ENCODE data around the gene TAS2R13. TPM values are rescaled to one million over a fixed set of nuclear protein-coding genes. Genes with fewer than 3 reads are reported as not detected.

Gene TAS2R13
- total and polyA plus RNA-seq, 2 of the 4 experiments (the other 2 are of a cell fraction), result 0.03 to 0.90 TPM

DNA sequence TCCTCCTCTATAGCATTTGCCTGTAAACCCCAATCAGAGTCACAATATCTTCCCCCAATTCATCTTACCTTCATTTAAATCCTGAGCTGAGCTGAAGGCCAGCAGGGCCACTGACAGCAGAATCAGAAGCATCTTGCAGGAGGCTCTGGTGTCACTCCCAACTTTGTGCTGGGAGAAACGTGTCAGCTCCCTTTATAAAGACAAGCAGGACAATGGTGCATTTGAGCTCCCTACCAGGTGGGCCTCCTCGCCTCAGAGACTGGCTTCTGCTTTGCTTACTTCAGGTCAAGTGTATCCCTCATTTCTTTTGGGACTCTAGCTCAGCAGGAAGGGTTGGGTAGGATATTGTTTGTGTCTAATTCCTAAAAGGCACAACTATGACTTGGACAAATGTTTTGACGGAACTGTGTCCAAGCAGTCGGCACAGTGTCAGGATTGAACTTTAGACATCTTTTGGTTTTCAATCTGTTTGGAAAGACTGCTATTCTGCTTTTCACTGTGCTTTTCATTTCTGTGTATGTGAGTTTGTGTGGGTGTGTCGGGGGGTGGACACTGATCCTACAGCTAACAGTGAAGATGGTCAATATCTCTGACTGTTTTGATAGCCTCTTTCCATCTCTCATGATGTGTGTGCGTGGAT is 25.2 kb downstream of the TAS2R13 start, which contains the start of gene PRH1:
Gene PRH1 (minus strand): TSS at position 170 of the 640 bp plus-strand sequence. CDS start 38 bp downstream, at position 132.
- DNase-seq, result no peak
- TF ChIP-seq, protein P1, sequence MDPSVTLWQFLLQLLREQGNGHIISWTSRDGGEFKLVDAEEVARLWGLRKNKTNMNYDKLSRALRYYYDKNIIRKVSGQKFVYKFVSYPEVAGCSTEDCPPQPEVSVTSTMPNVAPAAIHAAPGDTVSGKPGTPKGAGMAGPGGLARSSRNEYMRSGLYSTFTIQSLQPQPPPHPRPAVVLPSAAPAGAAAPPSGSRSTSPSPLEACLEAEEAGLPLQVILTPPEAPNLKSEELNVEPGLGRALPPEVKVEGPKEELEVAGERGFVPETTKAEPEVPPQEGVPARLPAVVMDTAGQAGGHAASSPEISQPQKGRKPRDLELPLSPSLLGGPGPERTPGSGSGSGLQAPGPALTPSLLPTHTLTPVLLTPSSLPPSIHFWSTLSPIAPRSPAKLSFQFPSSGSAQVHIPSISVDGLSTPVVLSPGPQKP (IDR thresholded peaks at IDR 0.05; ENCODE audit: borderline replicate concordance, low read depth, low read length), result no peak
- ChIA-PET POLR2A (ENCODE audit: unreplicated experiment) (no interaction called here), CTCF (no interaction called here)
- H2BK5ac ChIP-seq (ENCODE audit: low read depth, low read length, poor library complexity, severe bottlenecking), result no peak within 1 kb of the TSS
- H3K27me3 ChIP-seq (ENCODE audit: control insufficient read depth, insufficient read depth, low read length), result no peaks in the 10 kb centered on the region
- 100% methylated on average over 2 of the region's 6 CpGs; no CpG with 5 or more reads in 1 of the 2 experiments for WGBS, 2 experiments (ENCODE audit: extremely low coverage in 2 of 2, insufficient read length in 1 of 2)
- peaks cover 3% of the 10 kb centered on the region; the same call in 1 of the 2 replicates for H3K9me1 ChIP-seq (ENCODE audit: insufficient read depth, low read length)
- H4K8ac ChIP-seq (ENCODE audit: low read depth in 2 of 2, low read length in 2 of 2), result no peak within 1 kb of the TSS
- no peak within 1 kb of the TSS for H3K18ac ChIP-seq (ENCODE audit: low read depth, low read length)
- no peaks in the 10 kb centered on the region for H3K79me1 ChIP-seq (ENCODE audit: low read depth in 1 of 2, low read length in 2 of 2)
- no peak within 1 kb of the TSS for H3K4ac ChIP-seq (ENCODE audit: low read depth, low read length)
- dilution Hi-C loops (cut with HindIII; ENCODE audit: low sequenced_read_pairs, unreplicated experiment) (no loop called here), intact Hi-C loops (cut with micrococcal nuclease) (no loop called here), in situ Hi-C loops (cut with MboI; ENCODE audit: low sequenced_read_pairs) (no loop called here)
- H2AK9ac ChIP-seq (replicated peaks; ENCODE audit: low read depth, low read length, poor library complexity), result no peak within 1 kb of the TSS
- H3K23ac ChIP-seq (ENCODE audit: low read depth, low read length), result no peak within 1 kb of the TSS
- H4K20me1 ChIP-seq (ENCODE audit: insufficient read depth, low read length), result no peaks in the 10 kb centered on the region
- no peak within 1 kb of the TSS for H3K9ac ChIP-seq (ENCODE audit: low read depth, low read length)
- no peak within 1 kb of the TSS for H4K91ac ChIP-seq (ENCODE audit: insufficient read depth, low read depth, low read length)
- H2BK15ac ChIP-seq (ENCODE audit: low read depth, low read length), result no peak within 1 kb of the TSS
- no peak within 1 kb of the TSS for H2AK5ac ChIP-seq (ENCODE audit: low read depth, low read length)
- no peak within 1 kb of the TSS for H3K27ac ChIP-seq (ENCODE audit: insufficient read depth, low read length)
- H2BK120ac ChIP-seq (ENCODE audit: low read depth, low read length), result no peak within 1 kb of the TSS
- no peak within 1 kb of the TSS for H2BK20ac ChIP-seq (ENCODE audit: low read depth, low read length)
- no peak within 1 kb of the TSS for H3K4me2 ChIP-seq (ENCODE audit: low read depth, low read length)
- no peak within 1 kb of the TSS for H2AFZ ChIP-seq (replicated peaks; ENCODE audit: low read length, poor library complexity)
- no peaks in the 10 kb centered on the region for H3K9me3 ChIP-seq (ENCODE audit: control insufficient read depth, insufficient read depth, low read length)
- no TSS peak for BruUV-seq (replicated peaks)
- ATAC-seq (ENCODE audit: low read depth), result no peak
- no peak within 1 kb of the TSS for H3K4me3 ChIP-seq (ENCODE audit: insufficient read depth, low read depth, low read length)
- H3K56ac ChIP-seq (ENCODE audit: extremely low read depth, insufficient read depth, low read length), result no peak within 1 kb of the TSS
- H3K14ac ChIP-seq (replicated peaks; ENCODE audit: low read depth, low read length), result no peak within 1 kb of the TSS
- no peaks in the 10 kb centered on the region; the same call in 1 of the 2 replicates for H3K36me3 ChIP-seq (ENCODE audit: control insufficient read depth, insufficient read depth, low read length)
- no peaks in the 10 kb centered on the region for H3K4me1 ChIP-seq (ENCODE audit: control insufficient read depth, insufficient read depth, low read length)
- no peak within 1 kb of the TSS for H4K5ac ChIP-seq (ENCODE audit: low read depth, low read length)

Data from IMR-90 (cell line).